Lung (tissue), 12 donors: ENCODE measurements around the gene DYNLRB1. TPM values are rescaled to one million over a fixed set of nuclear protein-coding genes. Genes with fewer than 3 reads are reported as not detected.

Experiments
- ATAC-seq: fragments of 200-7000 bp; cut with Tn5 transposase; one replicate; pipeline ENCODE4 v1.9.1; 2020; ENCODE audit warnings: moderate number of reproducible peaks; ENCODE audit not compliant: insufficient read depth, low FRiP score
- DNase-seq, 3 donors: peaks; one replicate each; pipeline ENCODE4 v3.0.0-alpha.2; 2013 to 2017
- H3K27ac ChIP-seq, 2 donors: one replicate each; pipeline ENCODE4 v1.5.1; 2013; ENCODE audit warnings: mild to moderate bottlenecking in 2 of 2, moderate library complexity in 2 of 2, control low read depth in 1 of 2, inconsistent platforms in 1 of 2, low read depth in 1 of 2, low read length in 1 of 2
- H3K27me3 ChIP-seq, 3 donors: one replicate each; pipeline ENCODE4 v1.5.1; 2013; ENCODE audit warnings: low read length in 2 of 3; ENCODE audit not compliant: control insufficient read depth in 3 of 3, insufficient read depth in 3 of 3
- H3K36me3 ChIP-seq, 4 donors: one replicate each; pipeline ENCODE4 v1.5.1; 2013; ENCODE audit warnings: low read length in 4 of 4, mild to moderate bottlenecking in 1 of 4, moderate library complexity in 1 of 4; ENCODE audit not compliant: control insufficient read depth in 4 of 4, insufficient read depth in 4 of 4
- H3K4me1 ChIP-seq, 5 donors: one replicate each; pipeline ENCODE4 v1.5.1; 2013; ENCODE audit warnings: low read length in 5 of 5, mild to moderate bottlenecking in 2 of 5, moderate library complexity in 1 of 5; ENCODE audit not compliant: control insufficient read depth in 5 of 5, insufficient read depth in 5 of 5
- H3K4me3 ChIP-seq: one replicate; pipeline ENCODE4 v1.5.1; 2013; ENCODE audit warnings: mild to moderate bottlenecking, control low read depth, moderate library complexity
- H3K9ac ChIP-seq, 2 donors: one replicate each; pipeline ENCODE4 v1.5.1; 2013; ENCODE audit warnings: low read length in 2 of 2, control low read depth in 1 of 2; ENCODE audit not compliant: insufficient read depth in 1 of 2
- H3K9me3 ChIP-seq, 4 donors: one replicate each; pipeline ENCODE4 v1.5.1; 2013; ENCODE audit warnings: low read length in 3 of 4, mild to moderate bottlenecking in 1 of 4, moderate library complexity in 1 of 4; ENCODE audit not compliant: control insufficient read depth in 4 of 4, insufficient read depth in 3 of 4
- WGBS, 2 donors: extraction: QIAGEN DNeasy Blood & Tissue Kit; methylation state at CpG; one replicate each; pipeline ENCODE4 v1.1.7; 2013; 5-methylcytosine and 5-hydroxymethylcytosine counted together
- polyA plus RNA-seq, 2 donors: library from polyadenylated mRNA; stranded (reverse); fragments of 200-250 nt; gene quantifications; one replicate each; pipeline ENCODE4 v1.2.1, GENCODE V29; 2013
- total RNA-seq, 2 donors: library from RNA; depleted of rRNA in 1 of 2; stranded (reverse); fragments of >200 nt in 1 of 2; gene quantifications; one replicate each; pipeline ENCODE4 v1.2.1, GENCODE V29; 2014 to 2021
- TF ChIP-seq, protein P1 (sequence below): IDR thresholded peaks from 2 replicates; pipeline ENCODE4 v1.5.1; 2012; ENCODE audit warnings: mild to moderate bottlenecking; ENCODE audit errors: control extremely low read depth, extremely low read depth
- donor health status: control.
- donor health status: control.
- donor health status: Bipolar disorder and iron deficiency.
- donor health status: healthy.
- donor health status: DM: yes; HTN: yes; CAD: no.

DYNLRB1 gene
- total and polyA plus RNA-seq, 4 donors: 77.3 to 433 (median 156) TPM

GRCh38 chr20:34577061-34577460 lies 60.8 kb downstream of the DYNLRB1 start:
- TF ChIP-seq, protein P1, sequence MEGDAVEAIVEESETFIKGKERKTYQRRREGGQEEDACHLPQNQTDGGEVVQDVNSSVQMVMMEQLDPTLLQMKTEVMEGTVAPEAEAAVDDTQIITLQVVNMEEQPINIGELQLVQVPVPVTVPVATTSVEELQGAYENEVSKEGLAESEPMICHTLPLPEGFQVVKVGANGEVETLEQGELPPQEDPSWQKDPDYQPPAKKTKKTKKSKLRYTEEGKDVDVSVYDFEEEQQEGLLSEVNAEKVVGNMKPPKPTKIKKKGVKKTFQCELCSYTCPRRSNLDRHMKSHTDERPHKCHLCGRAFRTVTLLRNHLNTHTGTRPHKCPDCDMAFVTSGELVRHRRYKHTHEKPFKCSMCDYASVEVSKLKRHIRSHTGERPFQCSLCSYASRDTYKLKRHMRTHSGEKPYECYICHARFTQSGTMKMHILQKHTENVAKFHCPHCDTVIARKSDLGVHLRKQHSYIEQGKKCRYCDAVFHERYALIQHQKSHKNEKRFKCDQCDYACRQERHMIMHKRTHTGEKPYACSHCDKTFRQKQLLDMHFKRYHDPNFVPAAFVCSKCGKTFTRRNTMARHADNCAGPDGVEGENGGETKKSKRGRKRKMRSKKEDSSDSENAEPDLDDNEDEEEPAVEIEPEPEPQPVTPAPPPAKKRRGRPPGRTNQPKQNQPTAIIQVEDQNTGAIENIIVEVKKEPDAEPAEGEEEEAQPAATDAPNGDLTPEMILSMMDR: no peak
- Histone ChIP-seq H3K4me1 (peaks cover 0 to 27% (median 10%) of the 10 kb centered on the region in 5 donors), H3K27me3 (no peaks in the 10 kb centered on the region), H3K9ac (no peak overlapping the region), H3K36me3 (peaks cover 0 to 21% (median 11%) of the 10 kb centered on the region in 4 donors), H3K4me3 (no peak overlapping the region), H3K9me3 (no peaks in the 10 kb centered on the region), H3K27ac (no peak overlapping the region)
- DNase-seq (no peak), ATAC-seq (no peak)
- 96 to 100% methylated on average over 4 of the region's 4 CpGs for WGBS, 2 donors

DNA sequence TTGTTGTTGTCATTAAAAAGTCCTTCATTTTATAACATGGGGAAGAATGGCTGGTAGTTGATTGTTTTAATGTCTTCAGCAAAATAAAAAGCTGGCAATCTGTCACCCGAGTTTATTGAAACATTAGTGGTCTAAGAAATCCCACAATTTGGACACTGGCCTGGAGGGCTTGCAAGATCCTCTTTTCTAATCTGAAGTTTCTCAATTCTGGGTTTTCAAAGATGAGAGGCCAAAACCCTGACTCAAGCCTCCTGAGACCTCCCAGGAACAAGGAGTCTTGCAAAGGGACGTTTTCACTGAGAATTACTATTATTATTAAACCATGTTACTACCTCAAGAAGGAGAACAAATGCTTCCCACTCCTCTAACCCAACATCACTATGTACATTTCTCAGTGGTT lies 61.8 kb downstream of the DYNLRB1 start:
- peaks cover 0 to 21% (median 11%) of the 10 kb centered on the region in 4 donors for H3K36me3 ChIP-seq
- H3K27me3 ChIP-seq: no peaks in the 10 kb centered on the region
- TF ChIP-seq, protein P1: no peak
- no peak for ATAC-seq
- H3K9me3 ChIP-seq: no peaks in the 10 kb centered on the region
- peak in 2 of 3 donors; percentile 29 to 65 for DNase-seq
- no peak overlapping the region for H3K9ac ChIP-seq
- no peak overlapping the region for H3K4me3 ChIP-seq
- 19 to 56% methylated on average over 2 of the region's 2 CpGs for WGBS, 2 donors
- H3K4me1 ChIP-seq: peaks cover 0 to 28% (median 10%) of the 10 kb centered on the region in 5 donors
- H3K27ac ChIP-seq: peak overlapping the region in 1 of 2 donors; percentile 35

GRCh38 chr20:34578521-34578920 lies 62.3 kb downstream of the DYNLRB1 start:
- peak in 1 of 3 donors; percentile 36 for DNase-seq
- no peaks in the 10 kb centered on the region for H3K9me3 ChIP-seq
- no peaks in the 10 kb centered on the region for H3K27me3 ChIP-seq
- TF ChIP-seq, protein P1: no peak
- H3K36me3 ChIP-seq: peaks cover 0 to 21% (median 12%) of the 10 kb centered on the region in 4 donors
- peak overlapping the region; percentile 6 to 35 for H3K27ac ChIP-seq
- WGBS, 2 donors: 70 to 78% methylated on average over 6 of the region's 6 CpGs
- H3K4me1 ChIP-seq: peaks cover 0 to 28% (median 10%) of the 10 kb centered on the region in 5 donors
- ATAC-seq: no peak
- no peak overlapping the region for H3K9ac ChIP-seq
- no peak overlapping the region for H3K4me3 ChIP-seq
